CD8-positive, alpha-beta memory T cell (primary cell): ENCODE data around the gene CHRM5. TPM values are rescaled to one million over a fixed set of nuclear protein-coding genes. Genes with fewer than 3 reads are reported as not detected.
A peak's percentile ranks its signal among the peaks of the same experiment; 100 is the strongest.

ENCODE experiments used
- CTCF ChIA-PET: fragments of 350-600 bp; sonication (Branson Sonifier 250); formaldehyde crosslinking; loops from one replicate; lab custom pipeline; 2021; ENCODE audit warnings: antibody characterized with exemption; lab: Charles Lee
- POLR2A ChIA-PET: fragments of 350-600 bp; sonication (Branson Sonifier 250); formaldehyde crosslinking; loops from one replicate; lab custom pipeline; 2021; ENCODE audit warnings: antibody characterized with exemption; lab: Charles Lee
- DNase-seq, 5 donors: peaks; one replicate each; pipeline versions ENCODE4 v3.0.0 to v3.0.0-alpha.2; 2020 to 2022; ENCODE audit warnings: mixed read lengths in 1 of 5
- H3K27ac ChIP-seq: one replicate; pipeline ENCODE4 v1.7.0; 2013; ENCODE audit warnings: low read depth, mild to moderate bottlenecking, low read length, moderate library complexity
- H3K27me3 ChIP-seq: 2 replicates; pipeline ENCODE4 v1.7.0; 2013; ENCODE audit warnings: low read length, mild to moderate bottlenecking; ENCODE audit not compliant: insufficient read depth, poor library complexity, severe bottlenecking
- H3K36me3 ChIP-seq: 2 replicates; pipeline ENCODE4 v1.7.0; 2013; ENCODE audit warnings: mild to moderate bottlenecking, low read length, moderate library complexity; ENCODE audit not compliant: insufficient read depth
- H3K4me1 ChIP-seq: 2 replicates; pipeline ENCODE4 v1.7.0; 2013; ENCODE audit warnings: mild to moderate bottlenecking, low read length, moderate library complexity; ENCODE audit not compliant: insufficient read depth
- H3K4me3 ChIP-seq: 2 replicates; pipeline ENCODE4 v1.7.0; 2013; ENCODE audit warnings: mild to moderate bottlenecking, low read length
- H3K9me3 ChIP-seq: 2 replicates; pipeline ENCODE4 v1.7.0; 2013; ENCODE audit warnings: mild to moderate bottlenecking, low read length
- H3K27ac Mint-ChIP-seq, 8 donors: one replicate each; pipeline ENCODE4 v1.8.0; 2020 to 2021; ENCODE audit warnings: mixed read lengths in 8 of 8, mild to moderate bottlenecking in 6 of 8, inconsistent platforms in 3 of 8, moderate library complexity in 3 of 8
- H3K27me3 Mint-ChIP-seq, 2 donors: one replicate each; pipeline ENCODE4 v1.8.0; 2020 to 2021; ENCODE audit warnings: mixed read lengths in 2 of 2, mild to moderate bottlenecking in 1 of 2, moderate library complexity in 1 of 2
- H3K36me3 Mint-ChIP-seq, 3 donors: one replicate each; pipeline ENCODE4 v1.8.0; 2020 to 2021; ENCODE audit warnings: mixed read lengths in 3 of 3, inconsistent platforms in 1 of 3, mild to moderate bottlenecking in 1 of 3
- H3K4me1 Mint-ChIP-seq, 3 donors: one replicate each; pipeline ENCODE4 v1.8.0; 2020 to 2021; ENCODE audit warnings: mixed read lengths in 3 of 3, inconsistent platforms in 1 of 3, mild to moderate bottlenecking in 1 of 3
- H3K4me3 Mint-ChIP-seq, 7 donors: one replicate each; pipeline ENCODE4 v1.8.0; 2020 to 2021; ENCODE audit warnings: mixed read lengths in 7 of 7, mild to moderate bottlenecking in 6 of 7, moderate library complexity in 4 of 7, inconsistent platforms in 2 of 7
- H3K9me3 Mint-ChIP-seq, 5 donors: one replicate each; pipeline ENCODE4 v1.8.0; 2020 to 2022; ENCODE audit warnings: mixed read lengths in 5 of 5, mild to moderate bottlenecking in 3 of 5, moderate library complexity in 2 of 5, inconsistent platforms in 1 of 5
- polyA plus RNA-seq: library from polyadenylated mRNA; unstranded; fragments of 300-500 nt; fragmentation: Illumina TruSeq; gene quantifications from one replicate; pipeline ENCODE4 v1.2.3, GENCODE V29; 2021
- total RNA-seq, 2 experiments: library from RNA; stranded (reverse); gene quantifications; one replicate each; pipeline ENCODE4 v1.2.3, GENCODE V29; 2021

CHRM5 gene
- total RNA-seq (not detected), polyA plus RNA-seq (not detected)

- Mint-ChIP-seq H3K4me3 (no peak within 1 kb of the TSS), H3K4me1 (no peaks in the 10 kb centered on the region), H3K36me3 (no peaks in the 10 kb centered on the region), H3K27me3 (no peaks in the 10 kb centered on the region), H3K9me3 (no peaks in the 10 kb centered on the region), H3K27ac (no peak within 1 kb of the TSS)
- Histone ChIP-seq H3K36me3 (no peaks in the 10 kb centered on the region), H3K27ac (no peak within 1 kb of the TSS), H3K9me3 (no peaks in the 10 kb centered on the region), H3K27me3 (no peaks in the 10 kb centered on the region), H3K4me1 (no peaks in the 10 kb centered on the region), H3K4me3 (no peak within 1 kb of the TSS)
- DNase-seq = no peak
- CTCF ChIA-PET = no interaction called here
- POLR2A ChIA-PET = no interaction called here
These were observed at the start of gene CHRM5 for GRCh38 chr15:33968224-33968623. CHRM5 (plus strand) TSS chr15:33968497; CDS start chr15:34062718, 94,221 bp downstream.

- Histone ChIP-seq H3K27me3 (no peaks in the 10 kb centered on the region), H3K9me3 (no peaks in the 10 kb centered on the region), H3K4me1 (no peaks in the 10 kb centered on the region), H3K27ac (no peak overlapping the region), H3K4me3 (no peak overlapping the region), H3K36me3 (no peaks in the 10 kb centered on the region)
- no peak for DNase-seq
- peaks cover 0 to 2% (median 0%) of the 10 kb centered on the region in 3 donors for H3K4me1 Mint-ChIP-seq
- no peaks in the 10 kb centered on the region for H3K9me3 Mint-ChIP-seq
- H3K4me3 Mint-ChIP-seq = no peak overlapping the region
- H3K27me3 Mint-ChIP-seq = no peaks in the 10 kb centered on the region
- CTCF ChIA-PET = no interaction called here
- no peak overlapping the region for H3K27ac Mint-ChIP-seq
- POLR2A ChIA-PET = no interaction called here
- peaks cover 0 to 6% (median 1%) of the 10 kb centered on the region in 3 donors for H3K36me3 Mint-ChIP-seq
These were observed 44.9 kb upstream of the CHRM5 start for GRCh38 chr15:33923446-33923845.

GRCh38 chr15:33926260-33926659 is 42.0 kb upstream of the CHRM5 start:
- H3K27ac ChIP-seq = no peak overlapping the region
- ChIA-PET CTCF (no interaction called here), POLR2A (no interaction called here)
- no peak overlapping the region for H3K4me3 ChIP-seq
- no peak overlapping the region for H3K4me3 Mint-ChIP-seq
- no peaks in the 10 kb centered on the region for H3K9me3 ChIP-seq
- DNase-seq = no peak
- no peaks in the 10 kb centered on the region for H3K9me3 Mint-ChIP-seq
- H3K27me3 Mint-ChIP-seq = no peaks in the 10 kb centered on the region
- no peaks in the 10 kb centered on the region for H3K4me1 ChIP-seq
- H3K4me1 Mint-ChIP-seq = no peaks in the 10 kb centered on the region
- peaks cover 0 to 3% (median 1%) of the 10 kb centered on the region in 3 donors for H3K36me3 Mint-ChIP-seq
- H3K27ac Mint-ChIP-seq = no peak overlapping the region
- no peaks in the 10 kb centered on the region for H3K27me3 ChIP-seq
- H3K36me3 ChIP-seq = no peaks in the 10 kb centered on the region

- Mint-ChIP-seq H3K27me3 (no peaks in the 10 kb centered on the region), H3K4me3 (no peak overlapping the region), H3K36me3 (no peaks in the 10 kb centered on the region), H3K9me3 (no peaks in the 10 kb centered on the region), H3K4me1 (no peaks in the 10 kb centered on the region), H3K27ac (no peak overlapping the region)
- Histone ChIP-seq H3K36me3 (no peaks in the 10 kb centered on the region), H3K4me3 (no peak overlapping the region), H3K27me3 (no peaks in the 10 kb centered on the region), H3K27ac (no peak overlapping the region), H3K9me3 (no peaks in the 10 kb centered on the region), H3K4me1 (no peaks in the 10 kb centered on the region)
- no peak for DNase-seq
- ChIA-PET POLR2A (no interaction called here), CTCF (no interaction called here)
These were observed 35.6 kb upstream of the CHRM5 start for GRCh38 chr15:33932734-33933133.

- Histone ChIP-seq H3K4me1 (no peaks in the 10 kb centered on the region), H3K4me3 (no peak overlapping the region), H3K36me3 (no peaks in the 10 kb centered on the region), H3K27me3 (no peaks in the 10 kb centered on the region), H3K27ac (no peak overlapping the region), H3K9me3 (no peaks in the 10 kb centered on the region)
- H3K27me3 Mint-ChIP-seq = no peaks in the 10 kb centered on the region
- no peaks in the 10 kb centered on the region for H3K4me1 Mint-ChIP-seq
- no peaks in the 10 kb centered on the region for H3K36me3 Mint-ChIP-seq
- ChIA-PET CTCF (no interaction called here), POLR2A (no interaction called here)
- H3K27ac Mint-ChIP-seq = no peak overlapping the region
- DNase-seq = no peak
- no peaks in the 10 kb centered on the region for H3K9me3 Mint-ChIP-seq
- no peak overlapping the region for H3K4me3 Mint-ChIP-seq
These were observed 33.9 kb upstream of the CHRM5 start for GRCh38 chr15:33934396-33934795.

GRCh38 chr15:33934921-33935320 is 33.4 kb upstream of the CHRM5 start:
- Histone ChIP-seq H3K27ac (no peak overlapping the region), H3K4me1 (no peaks in the 10 kb centered on the region), H3K4me3 (no peak overlapping the region), H3K27me3 (no peaks in the 10 kb centered on the region), H3K9me3 (no peaks in the 10 kb centered on the region), H3K36me3 (no peaks in the 10 kb centered on the region)
- no peak for DNase-seq
- Mint-ChIP-seq H3K36me3 (peaks cover 0 to 2% (median 0%) of the 10 kb centered on the region in 3 donors), H3K4me1 (no peaks in the 10 kb centered on the region), H3K27ac (no peak overlapping the region), H3K9me3 (no peaks in the 10 kb centered on the region), H3K27me3 (no peaks in the 10 kb centered on the region), H3K4me3 (no peak overlapping the region)
- ChIA-PET POLR2A (no interaction called here), CTCF (no interaction called here)

GRCh38 chr15:33941279-33942063 is 26.8 kb upstream of the CHRM5 start:
- Mint-ChIP-seq H3K4me3 (no peak overlapping the region), H3K27ac (no peak overlapping the region), H3K36me3 (peaks cover 0 to 7% (median 1%) of the 10 kb centered on the region in 3 donors), H3K4me1 (peaks cover 0 to 1% (median 0%) of the 10 kb centered on the region in 3 donors), H3K27me3 (no peaks in the 10 kb centered on the region), H3K9me3 (no peaks in the 10 kb centered on the region)
- ChIA-PET POLR2A (no interaction called here), CTCF (no interaction called here)
- H3K27ac ChIP-seq = no peak overlapping the region
- H3K9me3 ChIP-seq = no peaks in the 10 kb centered on the region
- H3K4me3 ChIP-seq = no peak overlapping the region
- no peak for DNase-seq
- H3K27me3 ChIP-seq = no peaks in the 10 kb centered on the region
- no peaks in the 10 kb centered on the region for H3K36me3 ChIP-seq
- H3K4me1 ChIP-seq = no peaks in the 10 kb centered on the region

GRCh38 chr15:33946152-33946551 is 22.1 kb upstream of the CHRM5 start:
- peaks cover 0 to 7% (median 0%) of the 10 kb centered on the region in 3 donors for H3K36me3 Mint-ChIP-seq
- H3K4me3 ChIP-seq = no peak overlapping the region
- H3K4me1 Mint-ChIP-seq = peaks cover 0 to 3% (median 3%) of the 10 kb centered on the region in 3 donors
- ChIA-PET POLR2A (no interaction called here), CTCF (no interaction called here)
- H3K27me3 ChIP-seq = no peaks in the 10 kb centered on the region
- no peak overlapping the region for H3K4me3 Mint-ChIP-seq
- no peaks in the 10 kb centered on the region for H3K27me3 Mint-ChIP-seq
- H3K36me3 ChIP-seq = no peaks in the 10 kb centered on the region
- DNase-seq = no peak
- H3K27ac Mint-ChIP-seq = peak overlapping the region in 1 of 8 donors; percentile 14
- H3K27ac ChIP-seq = no peak overlapping the region
- H3K4me1 ChIP-seq = no peaks in the 10 kb centered on the region
- no peaks in the 10 kb centered on the region for H3K9me3 Mint-ChIP-seq
- H3K9me3 ChIP-seq = no peaks in the 10 kb centered on the region
